WTC11 (cell line): Measurements from ENCODE around the gene ALKBH7.

Experiments
- CTCF ChIP-seq: fragments of 200-600 bp; IDR thresholded peaks from 2 replicates; pipeline ENCODE4 v1.8.0; 2022; ENCODE audit warnings: antibody characterized with exemption
- FOXK1 ChIP-seq: sonication (generic); formaldehyde crosslinking; IDR thresholded peaks from 2 replicates; pipeline ENCODE4 v1.8.0; 2022; ENCODE audit warnings: mild to moderate bottlenecking, moderate library complexity, missing genetic modification reagents
- HMGA2 ChIP-seq: fragments of 250-450 bp; sonication (Bioruptor Pico); IDR thresholded peaks from 2 replicates; pipeline ENCODE4 v1.4.0; 2021; ENCODE audit warnings: mild to moderate bottlenecking, moderate library complexity
- JUN ChIP-seq: sonication (generic); formaldehyde crosslinking; IDR thresholded peaks from 2 replicates; pipeline ENCODE4 v1.8.0; 2023; ENCODE audit warnings: mild to moderate bottlenecking, missing genetic modification reagents
- SP1 ChIP-seq: sonication (generic); formaldehyde crosslinking; conservative IDR thresholded peaks from 2 replicates; pipeline ENCODE4 v1.8.1; 2022; ENCODE audit warnings: missing genetic modification reagents
- TEAD4 ChIP-seq: sonication (generic); formaldehyde crosslinking; IDR thresholded peaks from 2 replicates; pipeline ENCODE4 v1.8.0; 2022; ENCODE audit warnings: mild to moderate bottlenecking, missing genetic modification reagents
- ZNF263 ChIP-seq: sonication (generic); formaldehyde crosslinking; IDR thresholded peaks from 2 replicates; pipeline ENCODE4 v1.8.1; 2022; ENCODE audit warnings: low read depth, mild to moderate bottlenecking, moderate library complexity, missing genetic modification reagents

GRCh38 chr19:6402058-6402457, 29.5 kb downstream of the ALKBH7 start:
- TF ChIP-seq HMGA2 (CRISPR knock-in tag) (no peak), TEAD4 (CRISPR knock-in tag) (no peak), CTCF (no peak), FOXK1 (CRISPR knock-in tag) (no peak), JUN (CRISPR knock-in tag) (no peak), SP1 (CRISPR knock-in tag) (no peak), ZNF263 (CRISPR knock-in tag) (no peak)
